HG02970 (cell line): ENCODE results near the gene MON2.
"Not testable (repeated sequence)": the region's sequence is repeated elsewhere in the genome, so short reads cannot be mapped to it uniquely, and the experiment has no call there.

Source experiments
- ATAC-seq: cut with Tn5 transposase; IDR thresholded peaks from one replicate; pipeline ENCODE4 v1.9.1; 2021; ENCODE audit warnings: mild to moderate bottlenecking, moderate library complexity, moderate number of reproducible peaks; ENCODE audit not compliant: unreplicated experiment, low FRiP score

Gene MON2

GRCh38 chr12:62466594-62467491, at the start of gene MON2:
TSS of gene MON2 (plus strand) at chr12:62466826. CDS start at chr12:62467208, 382 bp downstream.
- ATAC-seq: peak; percentile 99

- no peak for ATAC-seq
Measured at GRCh38 chr12:62426089-62426488, 40.5 kb upstream of the MON2 start.

GRCh38 chr12:62429457-62429856, 37.2 kb upstream of the MON2 start:
- no peak for ATAC-seq

GRCh38 chr12:62434494-62435302, 31.9 kb upstream of the MON2 start:
- ATAC-seq: no peak

GRCh38 chr12:62435303-62436163, 31.1 kb upstream of the MON2 start:
- ATAC-seq: peak; percentile 51

- ATAC-seq: no peak
Measured at GRCh38 chr12:62436164-62436503, 30.5 kb upstream of the MON2 start.

- ATAC-seq: no peak
Measured at GRCh38 chr12:62438098-62438692, 28.4 kb upstream of the MON2 start.

- no peak for ATAC-seq
Measured at GRCh38 chr12:62446754-62447452, 19.7 kb upstream of the MON2 start.

- ATAC-seq: no peak
Measured at GRCh38 chr12:62448436-62448835, 18.2 kb upstream of the MON2 start.

- not testable (repeated sequence) for ATAC-seq
Measured at GRCh38 chr12:62455429-62455828, 11.2 kb upstream of the MON2 start.

GRCh38 chr12:62458626-62459025, 8.0 kb upstream of the MON2 start:
- no peak for ATAC-seq

- ATAC-seq: no peak
Measured at GRCh38 chr12:62459976-62460375, 6.7 kb upstream of the MON2 start.

GRCh38 chr12:62461171-62461837, 5.3 kb upstream of the MON2 start:
- ATAC-seq: not testable (repeated sequence)

- ATAC-seq: not testable (repeated sequence)
Measured at GRCh38 chr12:62463252-62463651, 3.4 kb upstream of the MON2 start.

GRCh38 chr12:62466018-62466593, 520 bp upstream of the MON2 start:
- ATAC-seq: peak; percentile 24

GRCh38 chr12:62468397-62468796, 1.8 kb downstream of the MON2 start:
- no peak for ATAC-seq

GRCh38 chr12:62468935-62469334, 2.3 kb downstream of the MON2 start:
- no peak for ATAC-seq

- no peak for ATAC-seq
Measured at GRCh38 chr12:62469704-62470103, 3.1 kb downstream of the MON2 start.

- no peak for ATAC-seq
Measured at GRCh38 chr12:62471734-62472133, 5.1 kb downstream of the MON2 start.
